IMR-90 (cell line): ENCODE measurements around the gene TRPM8. TPM values are rescaled to one million over a fixed set of nuclear protein-coding genes. Genes with fewer than 3 reads are reported as not detected.
A peak's percentile ranks its signal among the peaks of the same experiment; 100 is the strongest.

Source experiments
- ATAC-seq: fragments of 200-7000 bp; cut with Tn5 transposase; 2 replicates; pipeline ENCODE4 v1.9.1; 2020; ENCODE audit warnings: low read depth, mild to moderate bottlenecking, moderate library complexity
- BruUV-seq: library from RNA; stranded (reverse); fragments of 400-500 nt; replicated peaks from 2 replicates; lab custom pipeline; 2021; lab: Mats Ljungman, UMichigan
- CTCF ChIA-PET: fragments of 300-600 bp; formaldehyde crosslinking; extraction: SDS; loops from one replicate; lab custom pipeline; 2021; ENCODE audit warnings: antibody characterized with exemption; lab: Yijun Ruan, JAX
- POLR2A ChIA-PET: fragments of 300-600 bp; sonication (Branson Sonifier 250); formaldehyde crosslinking; loops from one replicate; lab custom pipeline; 2022; ENCODE audit warnings: antibody characterized with exemption; ENCODE audit not compliant: unreplicated experiment; lab: Charles Lee
- DNase-seq: peaks from one replicate; pipeline ENCODE4 v3.0.0; 2013
- H2AFZ ChIP-seq: replicated peaks from 2 replicates; pipeline ENCODE3; 2013; ENCODE audit warnings: low read length, mild to moderate bottlenecking; ENCODE audit not compliant: poor library complexity
- H2AK5ac ChIP-seq: 2 replicates; pipeline ENCODE4 v1.6.1; 2013; ENCODE audit warnings: low read depth, low read length, inconsistent platforms
- H2AK9ac ChIP-seq: replicated peaks from 2 replicates; pipeline ENCODE3; 2013; ENCODE audit warnings: mild to moderate bottlenecking, low read depth, low read length, moderate library complexity; ENCODE audit not compliant: poor library complexity
- H2BK120ac ChIP-seq: 2 replicates; pipeline ENCODE4 v1.6.1; 2013; ENCODE audit warnings: low read depth, low read length, inconsistent platforms
- H2BK15ac ChIP-seq: 3 replicates; pipeline ENCODE4 v1.6.1; 2013; ENCODE audit warnings: low read depth, low read length, inconsistent platforms
- H2BK20ac ChIP-seq: 2 replicates; pipeline ENCODE4 v1.6.1; 2013; ENCODE audit warnings: low read depth, mild to moderate bottlenecking, inconsistent platforms, low read length, moderate library complexity
- H2BK5ac ChIP-seq: 2 replicates; pipeline ENCODE4 v1.6.1; 2013; ENCODE audit warnings: mild to moderate bottlenecking, low read depth, low read length, inconsistent platforms; ENCODE audit not compliant: poor library complexity, severe bottlenecking
- H3K14ac ChIP-seq: replicated peaks from 2 replicates; pipeline ENCODE4 v1.6.1; 2013; ENCODE audit warnings: low read depth, low read length, inconsistent platforms
- H3K18ac ChIP-seq: 2 replicates; pipeline ENCODE4 v1.6.1; 2013; ENCODE audit warnings: low read depth, low read length, control low read depth
- H3K23ac ChIP-seq: 2 replicates; pipeline ENCODE4 v1.6.1; 2013; ENCODE audit warnings: low read depth, low read length, inconsistent platforms
- H3K27ac ChIP-seq: 2 replicates; pipeline ENCODE4 v1.5.1; 2013; ENCODE audit warnings: mild to moderate bottlenecking, control low read depth, low read length; ENCODE audit not compliant: insufficient read depth
- H3K27me3 ChIP-seq: 2 replicates; pipeline ENCODE4 v1.6.1; 2013; ENCODE audit warnings: low read length; ENCODE audit not compliant: control insufficient read depth, insufficient read depth
- H3K36me3 ChIP-seq: 2 replicates; pipeline ENCODE4 v1.6.1; 2013; ENCODE audit warnings: low read length, mixed read lengths; ENCODE audit not compliant: control insufficient read depth, insufficient read depth
- H3K4ac ChIP-seq: 2 replicates; pipeline ENCODE4 v1.6.1; 2013; ENCODE audit warnings: low read depth, low read length, inconsistent platforms
- H3K4me1 ChIP-seq: 2 replicates; pipeline ENCODE4 v1.6.1; 2013; ENCODE audit warnings: low read length, mixed read lengths; ENCODE audit not compliant: control insufficient read depth, insufficient read depth
- H3K4me2 ChIP-seq: 2 replicates; pipeline ENCODE4 v1.6.1; 2013; ENCODE audit warnings: low read depth, mild to moderate bottlenecking, control low read depth, low read length, moderate library complexity
- H3K4me3 ChIP-seq: 2 replicates; pipeline ENCODE4 v1.5.1; 2013; ENCODE audit warnings: low read depth, mild to moderate bottlenecking, control low read depth, low read length, moderate library complexity; ENCODE audit not compliant: insufficient read depth
- H3K56ac ChIP-seq: 2 replicates; pipeline ENCODE4 v1.6.1; 2013; ENCODE audit warnings: low read length, inconsistent platforms; ENCODE audit not compliant: insufficient read depth; ENCODE audit errors: extremely low read depth
- H3K79me1 ChIP-seq, 2 experiments: 2 replicates each; pipeline ENCODE4 v1.6.1; 2013; ENCODE audit warnings: low read length in 2 of 2, inconsistent platforms in 1 of 2, low read depth in 1 of 2
- H3K9ac ChIP-seq: 2 replicates; pipeline ENCODE4 v1.6.1; 2013; ENCODE audit warnings: low read depth, low read length, control low read depth
- H3K9me1 ChIP-seq: 2 replicates; pipeline ENCODE4 v1.6.1; 2013; ENCODE audit warnings: low read length, inconsistent platforms; ENCODE audit not compliant: insufficient read depth
- H3K9me3 ChIP-seq: 2 replicates; pipeline ENCODE4 v1.6.1; 2013; ENCODE audit warnings: low read length; ENCODE audit not compliant: control insufficient read depth, insufficient read depth
- H4K20me1 ChIP-seq: 2 replicates; pipeline ENCODE4 v1.6.1; 2013; ENCODE audit warnings: low read length, inconsistent platforms; ENCODE audit not compliant: insufficient read depth
- H4K5ac ChIP-seq: 2 replicates; pipeline ENCODE4 v1.6.1; 2013; ENCODE audit warnings: mild to moderate bottlenecking, low read depth, low read length, control low read depth
- H4K8ac ChIP-seq, 2 experiments: 2 replicates each; pipeline ENCODE4 v1.6.1; 2013; ENCODE audit warnings: low read depth in 2 of 2, low read length in 2 of 2, control low read depth in 1 of 2, inconsistent platforms in 1 of 2
- H4K91ac ChIP-seq: 2 replicates; pipeline ENCODE4 v1.6.1; 2013; ENCODE audit warnings: low read depth, low read length, inconsistent platforms; ENCODE audit not compliant: insufficient read depth
- BHLHE40 ChIP-seq: fragments of 150-350 bp; IDR thresholded peaks from 2 replicates; pipeline ENCODE4 v1.6.1; 2016; ENCODE audit warnings: mild to moderate bottlenecking, low read depth, low read length
- CEBPB ChIP-seq: IDR thresholded peaks from 2 replicates; pipeline ENCODE4 v1.6.1; 2012; ENCODE audit warnings: low read depth, low read length, improper control_type of control experiment
- MAFK ChIP-seq: IDR thresholded peaks from 2 replicates; pipeline ENCODE4 v1.6.1; 2012; ENCODE audit warnings: low read depth, low read length, improper control_type of control experiment
- MAZ ChIP-seq: IDR thresholded peaks from 2 replicates; pipeline ENCODE4 v1.6.1; 2012; ENCODE audit warnings: low read depth, mild to moderate bottlenecking, low read length, improper control_type of control experiment, moderate library complexity, borderline replicate concordance
- MXI1 ChIP-seq: IDR thresholded peaks from 2 replicates; pipeline ENCODE4 v1.6.1; 2012; ENCODE audit warnings: low read depth, mild to moderate bottlenecking, low read length, moderate library complexity, borderline replicate concordance
- RAD21 ChIP-seq: IDR thresholded peaks from 2 replicates; pipeline ENCODE4 v1.6.1; 2012; ENCODE audit warnings: low read length, improper control_type of control experiment
- RFX5 ChIP-seq: IDR thresholded peaks from 2 replicates; pipeline ENCODE4 v1.8.0; 2012; ENCODE audit warnings: low read depth, mild to moderate bottlenecking, low read length, moderate library complexity
- WGBS, 2 experiments: methylation state at CpG; one replicate each; pipeline versions ENCODE4 v1.1.5 to v1.1.7; 2013; ENCODE audit warnings: missing lambda C conversion rate in 2 of 2; ENCODE audit not compliant: insufficient read length in 1 of 2; ENCODE audit errors: extremely low coverage in 2 of 2; 5-methylcytosine and 5-hydroxymethylcytosine counted together
- dilution Hi-C: fragments of 300-500 bp; cut with HindIII; formaldehyde crosslinking; loops from one replicate; pipeline ENCODE4 v1.14.3; 2018; ENCODE audit warnings: low sequenced_read_pairs; ENCODE audit not compliant: unreplicated experiment
- in situ Hi-C: fragments of 300-500 bp; cut with MboI; formaldehyde crosslinking; loops from 3 replicates; pipeline ENCODE4 v1.14.3; 2019; ENCODE audit warnings: low sequenced_read_pairs, inconsistent platforms, mixed read lengths
- intact Hi-C: fragments of 100-400 bp; cut with micrococcal nuclease; formaldehyde crosslinking; loops from 2 replicates; pipeline ENCODE4 v1.10.0; 2022
- polyA plus RNA-seq, 3 experiments: library from polyadenylated mRNA; depleted of rRNA; stranded (reverse); fragments of >200 nt; gene quantifications; 2 replicates each; pipeline ENCODE4 v1.2.3, GENCODE V29; 2012; ENCODE audit warnings: low replicate concordance in 1 of 3
- total RNA-seq: library from RNA; depleted of rRNA; stranded (reverse); fragments of >200 nt; gene quantifications from 2 replicates; pipeline ENCODE4 v1.2.3, GENCODE V29; 2012

The TRPM8 gene
- total and polyA plus RNA-seq, 2 of the 4 experiments (the other 2 are of a cell fraction): not detected

- H4K8ac ChIP-seq: no peak overlapping the region
- intact Hi-C loops (no loop called here), dilution Hi-C loops (no loop called here), in situ Hi-C loops (no loop called here)
- ChIA-PET CTCF (interaction anchor here (0.5 to 0.6 kb wide), 2 partner anchors 36 to 90 kb away, joined by 3 to 4 read pairs; no protein-coding TSS in a partner anchor), POLR2A (no interaction called here)
- peak overlapping the region; percentile 49 for H3K4me3 ChIP-seq
- H3K56ac ChIP-seq: no peak overlapping the region
- H3K4me2 ChIP-seq: peak overlapping the region; percentile 91
- H2BK20ac ChIP-seq: no peak overlapping the region
- peaks cover 2% of the 10 kb centered on the region; the same call in 1 of the 2 replicates for H3K4me1 ChIP-seq
- no peak overlapping the region for H3K4ac ChIP-seq
- H2BK120ac ChIP-seq: no peak overlapping the region
- DNase-seq: no peak
- H3K18ac ChIP-seq: no peak overlapping the region; the same call in 1 of the 2 replicates
- no peak overlapping the region for H2AK9ac ChIP-seq
- H3K27me3 ChIP-seq: peaks cover 7% of the 10 kb centered on the region; the same call in 1 of the 2 replicates
- no peaks in the 10 kb centered on the region for H3K9me3 ChIP-seq
- no peaks in the 10 kb centered on the region for H3K79me1 ChIP-seq
- ATAC-seq: peak; percentile 21; the same call in 1 of the 2 replicates
- no TSS peak for BruUV-seq
- no peaks in the 10 kb centered on the region for H4K20me1 ChIP-seq
- H3K9me1 ChIP-seq: no peaks in the 10 kb centered on the region
- H2BK5ac ChIP-seq: no peak overlapping the region
- H3K23ac ChIP-seq: no peak overlapping the region
- TF ChIP-seq MXI1 (no peak), CEBPB (no peak), MAZ (no peak), BHLHE40 (no peak), MAFK (no peak), RFX5 (no peak), RAD21 (no peak)
- H4K91ac ChIP-seq: no peak overlapping the region
- WGBS, 2 experiments: 0% methylated on average over 1 of the region's 10 CpGs; no CpG with 5 or more reads in 1 of the 2 experiments
- no peak overlapping the region for H2AK5ac ChIP-seq
- H3K27ac ChIP-seq: no peak overlapping the region
- H4K5ac ChIP-seq: no peak overlapping the region
- H3K36me3 ChIP-seq: no peaks in the 10 kb centered on the region
- peak overlapping the region; percentile 54 for H3K9ac ChIP-seq
- no peak overlapping the region for H2BK15ac ChIP-seq
- 0 out of 2 replicates have a peak overlapping the region, but pooled peaks have one; percentile 21 for H3K14ac ChIP-seq
- H2AFZ ChIP-seq: peak overlapping the region; percentile 72
Observed at GRCh38 chr2:234025466-234025865, 108.3 kb downstream of the TRPM8 start.
